IMR-90 (cell line): ENCODE data around the gene ST3GAL4. TPM values are rescaled to one million over a fixed set of nuclear protein-coding genes. Genes with fewer than 3 reads are reported as not detected.

Experiments
- ATAC-seq: fragments of 200-7000 bp; cut with Tn5 transposase; 2 replicates; pipeline ENCODE4 v1.9.1; 2020; ENCODE audit warnings: low read depth, mild to moderate bottlenecking, moderate library complexity
- BruUV-seq: library from RNA; stranded (reverse); fragments of 400-500 nt; replicated peaks from 2 replicates; lab custom pipeline; 2021; lab: Mats Ljungman, UMichigan
- CTCF ChIA-PET: fragments of 300-600 bp; formaldehyde crosslinking; extraction: SDS; loops from one replicate; lab custom pipeline; 2021; ENCODE audit warnings: antibody characterized with exemption; lab: Yijun Ruan, JAX
- POLR2A ChIA-PET: fragments of 300-600 bp; sonication (Branson Sonifier 250); formaldehyde crosslinking; loops from one replicate; lab custom pipeline; 2022; ENCODE audit warnings: antibody characterized with exemption; ENCODE audit not compliant: unreplicated experiment; lab: Charles Lee
- DNase-seq: peaks from one replicate; pipeline ENCODE4 v3.0.0; 2013
- H2AFZ ChIP-seq: replicated peaks from 2 replicates; pipeline ENCODE3; 2013; ENCODE audit warnings: low read length, mild to moderate bottlenecking; ENCODE audit not compliant: poor library complexity
- H2AK5ac ChIP-seq: 2 replicates; pipeline ENCODE4 v1.6.1; 2013; ENCODE audit warnings: low read depth, low read length, inconsistent platforms
- H2AK9ac ChIP-seq: replicated peaks from 2 replicates; pipeline ENCODE3; 2013; ENCODE audit warnings: mild to moderate bottlenecking, low read depth, low read length, moderate library complexity; ENCODE audit not compliant: poor library complexity
- H2BK120ac ChIP-seq: 2 replicates; pipeline ENCODE4 v1.6.1; 2013; ENCODE audit warnings: low read depth, low read length, inconsistent platforms
- H2BK15ac ChIP-seq: 3 replicates; pipeline ENCODE4 v1.6.1; 2013; ENCODE audit warnings: low read depth, low read length, inconsistent platforms
- H2BK20ac ChIP-seq: 2 replicates; pipeline ENCODE4 v1.6.1; 2013; ENCODE audit warnings: low read depth, mild to moderate bottlenecking, inconsistent platforms, low read length, moderate library complexity
- H2BK5ac ChIP-seq: 2 replicates; pipeline ENCODE4 v1.6.1; 2013; ENCODE audit warnings: mild to moderate bottlenecking, low read depth, low read length, inconsistent platforms; ENCODE audit not compliant: poor library complexity, severe bottlenecking
- H3K14ac ChIP-seq: replicated peaks from 2 replicates; pipeline ENCODE4 v1.6.1; 2013; ENCODE audit warnings: low read depth, low read length, inconsistent platforms
- H3K18ac ChIP-seq: 2 replicates; pipeline ENCODE4 v1.6.1; 2013; ENCODE audit warnings: low read depth, low read length, control low read depth
- H3K23ac ChIP-seq: 2 replicates; pipeline ENCODE4 v1.6.1; 2013; ENCODE audit warnings: low read depth, low read length, inconsistent platforms
- H3K27ac ChIP-seq: 2 replicates; pipeline ENCODE4 v1.5.1; 2013; ENCODE audit warnings: mild to moderate bottlenecking, control low read depth, low read length; ENCODE audit not compliant: insufficient read depth
- H3K27me3 ChIP-seq: 2 replicates; pipeline ENCODE4 v1.6.1; 2013; ENCODE audit warnings: low read length; ENCODE audit not compliant: control insufficient read depth, insufficient read depth
- H3K36me3 ChIP-seq: 2 replicates; pipeline ENCODE4 v1.6.1; 2013; ENCODE audit warnings: low read length, mixed read lengths; ENCODE audit not compliant: control insufficient read depth, insufficient read depth
- H3K4ac ChIP-seq: 2 replicates; pipeline ENCODE4 v1.6.1; 2013; ENCODE audit warnings: low read depth, low read length, inconsistent platforms
- H3K4me1 ChIP-seq: 2 replicates; pipeline ENCODE4 v1.6.1; 2013; ENCODE audit warnings: low read length, mixed read lengths; ENCODE audit not compliant: control insufficient read depth, insufficient read depth
- H3K4me2 ChIP-seq: 2 replicates; pipeline ENCODE4 v1.6.1; 2013; ENCODE audit warnings: low read depth, mild to moderate bottlenecking, control low read depth, low read length, moderate library complexity
- H3K4me3 ChIP-seq: 2 replicates; pipeline ENCODE4 v1.5.1; 2013; ENCODE audit warnings: low read depth, mild to moderate bottlenecking, control low read depth, low read length, moderate library complexity; ENCODE audit not compliant: insufficient read depth
- H3K56ac ChIP-seq: 2 replicates; pipeline ENCODE4 v1.6.1; 2013; ENCODE audit warnings: low read length, inconsistent platforms; ENCODE audit not compliant: insufficient read depth; ENCODE audit errors: extremely low read depth
- H3K79me1 ChIP-seq, 2 experiments: 2 replicates each; pipeline ENCODE4 v1.6.1; 2013; ENCODE audit warnings: low read length in 2 of 2, inconsistent platforms in 1 of 2, low read depth in 1 of 2
- H3K9ac ChIP-seq: 2 replicates; pipeline ENCODE4 v1.6.1; 2013; ENCODE audit warnings: low read depth, low read length, control low read depth
- H3K9me1 ChIP-seq: 2 replicates; pipeline ENCODE4 v1.6.1; 2013; ENCODE audit warnings: low read length, inconsistent platforms; ENCODE audit not compliant: insufficient read depth
- H3K9me3 ChIP-seq: 2 replicates; pipeline ENCODE4 v1.6.1; 2013; ENCODE audit warnings: low read length; ENCODE audit not compliant: control insufficient read depth, insufficient read depth
- H4K20me1 ChIP-seq: 2 replicates; pipeline ENCODE4 v1.6.1; 2013; ENCODE audit warnings: low read length, inconsistent platforms; ENCODE audit not compliant: insufficient read depth
- H4K5ac ChIP-seq: 2 replicates; pipeline ENCODE4 v1.6.1; 2013; ENCODE audit warnings: mild to moderate bottlenecking, low read depth, low read length, control low read depth
- H4K8ac ChIP-seq, 2 experiments: 2 replicates each; pipeline ENCODE4 v1.6.1; 2013; ENCODE audit warnings: low read depth in 2 of 2, low read length in 2 of 2, control low read depth in 1 of 2, inconsistent platforms in 1 of 2
- H4K91ac ChIP-seq: 2 replicates; pipeline ENCODE4 v1.6.1; 2013; ENCODE audit warnings: low read depth, low read length, inconsistent platforms; ENCODE audit not compliant: insufficient read depth
- ELK1 ChIP-seq: fragments of 150-350 bp; IDR thresholded peaks from 2 replicates; pipeline ENCODE4 v1.6.1; 2016; ENCODE audit warnings: low read depth, mild to moderate bottlenecking, low read length, moderate library complexity, borderline replicate concordance
- MAFK ChIP-seq: IDR thresholded peaks from 2 replicates; pipeline ENCODE4 v1.6.1; 2012; ENCODE audit warnings: low read depth, low read length, improper control_type of control experiment
- NFE2L2 ChIP-seq: fragments of 150-350 bp; IDR thresholded peaks from 2 replicates; pipeline ENCODE4 v1.6.1; 2016; ENCODE audit warnings: low read depth, mild to moderate bottlenecking, low read length
- RCOR1 ChIP-seq: IDR thresholded peaks from 2 replicates; pipeline ENCODE4 v1.6.1; 2012; ENCODE audit warnings: mild to moderate bottlenecking, low read length, improper control_type of control experiment; ENCODE audit not compliant: insufficient replicate concordance
- SMC3 ChIP-seq: fragments of 150-350 bp; IDR thresholded peaks from 2 replicates; pipeline ENCODE4 v1.6.1; 2016; ENCODE audit warnings: low read depth, mild to moderate bottlenecking, antibody characterized with exemption, low read length, moderate library complexity
- WGBS, 2 experiments: methylation state at CpG; one replicate each; pipeline versions ENCODE4 v1.1.5 to v1.1.7; 2013; ENCODE audit warnings: missing lambda C conversion rate in 2 of 2; ENCODE audit not compliant: insufficient read length in 1 of 2; ENCODE audit errors: extremely low coverage in 2 of 2; 5-methylcytosine and 5-hydroxymethylcytosine counted together
- dilution Hi-C: fragments of 300-500 bp; cut with HindIII; formaldehyde crosslinking; loops from one replicate; pipeline ENCODE4 v1.14.3; 2018; ENCODE audit warnings: low sequenced_read_pairs; ENCODE audit not compliant: unreplicated experiment
- in situ Hi-C: fragments of 300-500 bp; cut with MboI; formaldehyde crosslinking; loops from 3 replicates; pipeline ENCODE4 v1.14.3; 2019; ENCODE audit warnings: low sequenced_read_pairs, inconsistent platforms, mixed read lengths
- intact Hi-C: fragments of 100-400 bp; cut with micrococcal nuclease; formaldehyde crosslinking; loops from 2 replicates; pipeline ENCODE4 v1.10.0; 2022
- polyA plus RNA-seq, 3 experiments: library from polyadenylated mRNA; depleted of rRNA; stranded (reverse); fragments of >200 nt; gene quantifications; 2 replicates each; pipeline ENCODE4 v1.2.3, GENCODE V29; 2012; ENCODE audit warnings: low replicate concordance in 1 of 3
- total RNA-seq: library from RNA; depleted of rRNA; stranded (reverse); fragments of >200 nt; gene quantifications from 2 replicates; pipeline ENCODE4 v1.2.3, GENCODE V29; 2012

The ST3GAL4 gene
- total and polyA plus RNA-seq, 2 of the 4 experiments (the other 2 are of a cell fraction) = 17.0 to 19.7 TPM

- Histone ChIP-seq H3K79me1 (no peaks in the 10 kb centered on the region), H4K8ac (no peak overlapping the region), H2BK120ac (no peak overlapping the region), H3K9ac (no peak overlapping the region), H3K9me1 (peaks cover 11% of the 10 kb centered on the region), H2BK5ac (no peak overlapping the region), H3K4ac (no peak overlapping the region), H2BK20ac (no peak overlapping the region), H3K27ac (no peak overlapping the region), H3K23ac (no peak overlapping the region), H3K4me3 (no peak overlapping the region), H2BK15ac (no peak overlapping the region), H2AK9ac (no peak overlapping the region), H4K20me1 (no peaks in the 10 kb centered on the region), H3K56ac (no peak overlapping the region), H3K27me3 (no peaks in the 10 kb centered on the region), H3K9me3 (no peaks in the 10 kb centered on the region; the same call in 1 of the 2 replicates), H3K36me3 (peaks cover 11% of the 10 kb centered on the region; the same call in 1 of the 2 replicates), H3K4me1 (peaks cover 4% of the 10 kb centered on the region; the same call in 1 of the 2 replicates), H3K14ac (no peak overlapping the region), H2AFZ (no peak overlapping the region), H3K18ac (no peak overlapping the region), H3K4me2 (no peak overlapping the region), H4K5ac (no peak overlapping the region), H4K91ac (no peak overlapping the region), H2AK5ac (no peak overlapping the region)
- no CpG with 5 or more reads among the region's 3 CpGs for WGBS, 2 experiments
- POLR2A ChIA-PET = no interaction called here
- CTCF ChIA-PET = no interaction called here
- TF ChIP-seq RCOR1 (no peak), SMC3 (no peak), NFE2L2 (no peak), ELK1 (no peak), MAFK (no peak)
- in situ Hi-C loops (no loop called here), dilution Hi-C loops (no loop called here), intact Hi-C loops (no loop called here)
- DNase-seq (no peak), ATAC-seq (no peak)
- no TSS peak for BruUV-seq
These were observed 49.9 kb downstream of the ST3GAL4 start for GRCh38 chr11:126405374-126405773.
